Uterus (tissue), 4 donors: ENCODE measurements around the gene UVSSA. TPM values are rescaled to one million over a fixed set of nuclear protein-coding genes. Genes with fewer than 3 reads are reported as not detected.

Source experiments
- total RNA-seq, 4 donors: library from RNA; depleted of rRNA in 3 of 4; stranded (reverse); fragments of >200 nt in 3 of 4; gene quantifications; one replicate each; pipeline versions ENCODE4 v1.1.0 to v1.2.4, GENCODE V29; 2014 to 2023
- donor health status: DM: yes; HTN: yes; CAD: no.

UVSSA gene
- total RNA-seq, 4 donors from 2014 or later, result 13.1 to 37.2 (median 19.3) TPM

Other genes starting within 250 kb of the UVSSA start
- gene RNF212, start 233.6 kb upstream of the UVSSA start, total RNA-seq, result 10 to 100 TPM in 1 of 4 donors, 1 to 10 TPM in 2, under 1 TPM in 1; 0.77 to 13.5 (median 5.2) TPM
- 100 to 1,000 TPM in 2 of 4 donors, 10 to 100 TPM in 2; 60.6 to 262 (median 115) TPM for gene SPON2, start 174.6 kb upstream of the UVSSA start, total RNA-seq
- gene CTBP1, start 98.1 kb upstream of the UVSSA start, total RNA-seq, result 100 to 1,000 TPM; 104 to 193 (median 162) TPM
- gene MAEA, start 57.3 kb upstream of the UVSSA start, total RNA-seq, result 10 to 100 TPM; 32.3 to 70.7 (median 67.8) TPM
- gene NKX1-1, start 59.2 kb downstream of the UVSSA start, total RNA-seq, result not detected